Adrenal gland (tissue), 12 donors: ENCODE data around the gene PHF2. TPM values are rescaled to one million over a fixed set of nuclear protein-coding genes. Genes with fewer than 3 reads are reported as not detected.

Experiments used
- DNase-seq, 7 donors: peaks; one replicate each; pipeline ENCODE4 v3.0.0-alpha.2; 2019 to 2020
- H3K27ac ChIP-seq, 5 donors: fragments of 200-600 bp; sonication (generic) in 4 of 5; 1 replicate in 3 of 5; 2 replicates in 2 of 5; pipeline versions ENCODE4 v1.5.1 to v1.8.0; 2016 to 2020; ENCODE audit warnings: mild to moderate bottlenecking in 1 of 5
- H3K27me3 ChIP-seq: fragments of 200-600 bp; 2 replicates; pipeline ENCODE4 v1.8.0; 2021
- H3K36me3 ChIP-seq, 2 donors: fragments of 200-600 bp; replicated peaks in 1 of 2; 1 replicate in 1 of 2; 2 replicates in 1 of 2; pipeline versions ENCODE4 v1.5.1 to v1.8.0; 2018 to 2022
- H3K4me1 ChIP-seq, 2 donors: fragments of 200-600 bp; replicated peaks in 1 of 2; 1 replicate in 1 of 2; 2 replicates in 1 of 2; pipeline versions ENCODE4 v1.5.1 to v1.8.0; 2018 to 2021
- H3K4me3 ChIP-seq, 4 donors: fragments of 200-600 bp; sonication (generic) in 3 of 4; one replicate each; pipeline ENCODE4 v1.5.1; 2016 to 2018
- H3K9me3 ChIP-seq, 3 donors: fragments of 200-600 bp; sonication (generic) in 1 of 3; replicated peaks in 1 of 3; 1 replicate in 2 of 3; 2 replicates in 1 of 3; pipeline versions ENCODE4 v1.5.1 to v1.8.0; 2016 to 2021
- POLR2A ChIP-seq, 2 donors: fragments of 450-650 bp; IDR thresholded peaks; one replicate each; pipeline ENCODE4 v1.6.1; 2017; ENCODE audit warnings: antibody characterized with exemption in 2 of 2, mild to moderate bottlenecking in 2 of 2, moderate library complexity in 1 of 2
- WGBS, 4 donors: extraction: QIAGEN DNeasy Blood & Tissue Kit in 2 of 4; methylation state at CpG; one replicate each; pipeline versions ENCODE4 v1.1.5 to v1.1.7; 2013 to 2017; 5-methylcytosine and 5-hydroxymethylcytosine counted together
- intact Hi-C, 2 donors: fragments of 100-400 bp; cut with DNase I; formaldehyde crosslinking; loops; one replicate each; pipeline versions ENCODE4 v1.14.1 to v1.15.0; 2022 to 2023
- polyA plus RNA-seq, 3 donors: library from polyadenylated mRNA; stranded (reverse); fragments of 200-250 nt in 2 of 3; fragments of 350-450 nt in 1 of 3; fragmentation: Illumina TruSeq in 1 of 3; extraction: RNeasy Lipid Tissue Mini Kit (QIAGEN cat#74804) in 1 of 3; gene quantifications; one replicate each; pipeline ENCODE4 v1.2.3, GENCODE V29; 2013 to 2014
- total RNA-seq, 9 donors: library from RNA; depleted of rRNA in 4 of 9; stranded (reverse); fragments of >200 nt in 4 of 9; fragments of 120-200 nt in 1 of 9; fragmentation: NEBNext Ultra II Directional in 1 of 9; extraction: Animal tissue kit (Norgen Biotek cat#: 25700) in 1 of 9; gene quantifications; one replicate each; pipeline versions ENCODE4 v1.1.0 to v1.2.4, GENCODE V29; 2013 to 2023
- TF ChIP-seq, protein P1 (sequence below), 6 experiments: fragments of 450-650 bp in 4 of 6; fragments of 200-600 bp in 2 of 6; sonication (generic) in 1 of 6; IDR thresholded peaks; 1 replicate in 5 of 6; 2 replicates in 1 of 6; pipeline versions ENCODE4 v1.5.1 to v1.8.0; 2016 to 2021; ENCODE audit warnings: antibody characterized with exemption in 6 of 6, mild to moderate bottlenecking in 2 of 6, moderate library complexity in 1 of 6
- donor health status: healthy with polysubstance abuse.
- donor health status: Bipolar disorder and iron deficiency.
- donor health status: DM: yes; HTN: yes; CAD: no.
- donor health status: DM: no; HTN: no; CAD: no.
- donor health status: DM: no; HTN: no; CAD: no.
- donor health status: DM: yes; HTN: yes; CAD: no.

PHF2 gene
- total and polyA plus RNA-seq, 12 donors = 11.0 to 37.6 (median 22.0) TPM

DNA sequence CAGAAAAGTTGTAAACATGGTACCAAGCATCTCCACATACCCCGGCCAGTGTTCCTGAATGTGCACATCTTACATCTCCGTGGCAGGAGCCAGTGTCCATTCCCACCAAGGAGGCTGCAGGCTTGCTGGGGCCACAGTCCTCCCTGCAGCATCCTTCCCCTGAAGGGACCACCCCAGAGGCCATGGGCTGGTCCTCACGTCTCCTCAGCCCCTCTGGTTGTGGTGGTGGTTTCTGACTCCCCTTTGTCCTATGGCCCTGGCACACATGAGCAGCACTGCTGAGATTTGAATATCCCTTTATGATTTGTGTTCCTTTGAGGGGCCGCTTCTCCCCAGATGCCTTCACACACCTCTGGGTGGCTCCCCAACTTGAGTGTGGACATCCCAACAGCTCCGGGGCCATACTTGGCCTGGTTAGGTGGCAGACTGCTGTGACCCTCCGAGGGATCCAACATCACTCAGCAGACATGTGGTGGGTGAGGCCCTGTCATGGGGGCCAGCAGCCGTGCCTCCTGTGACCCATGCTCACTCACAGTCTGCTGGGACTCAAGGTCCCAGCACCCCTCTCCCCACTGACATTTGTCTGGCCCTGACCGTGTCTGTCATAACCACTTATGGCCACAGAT, 14.3 kb downstream of the PHF2 start:
- Histone ChIP-seq H3K4me1 (peaks cover 6 to 30% of the 10 kb centered on the region in 2 donors), H3K36me3 (no peaks in the 10 kb centered on the region), H3K4me3 (no peak overlapping the region), H3K9me3 (no peaks in the 10 kb centered on the region), H3K27ac (peak overlapping the region in 1 of 5 donors; percentile 26), H3K27me3 (no peaks in the 10 kb centered on the region)
- TF ChIP-seq, protein P1, sequence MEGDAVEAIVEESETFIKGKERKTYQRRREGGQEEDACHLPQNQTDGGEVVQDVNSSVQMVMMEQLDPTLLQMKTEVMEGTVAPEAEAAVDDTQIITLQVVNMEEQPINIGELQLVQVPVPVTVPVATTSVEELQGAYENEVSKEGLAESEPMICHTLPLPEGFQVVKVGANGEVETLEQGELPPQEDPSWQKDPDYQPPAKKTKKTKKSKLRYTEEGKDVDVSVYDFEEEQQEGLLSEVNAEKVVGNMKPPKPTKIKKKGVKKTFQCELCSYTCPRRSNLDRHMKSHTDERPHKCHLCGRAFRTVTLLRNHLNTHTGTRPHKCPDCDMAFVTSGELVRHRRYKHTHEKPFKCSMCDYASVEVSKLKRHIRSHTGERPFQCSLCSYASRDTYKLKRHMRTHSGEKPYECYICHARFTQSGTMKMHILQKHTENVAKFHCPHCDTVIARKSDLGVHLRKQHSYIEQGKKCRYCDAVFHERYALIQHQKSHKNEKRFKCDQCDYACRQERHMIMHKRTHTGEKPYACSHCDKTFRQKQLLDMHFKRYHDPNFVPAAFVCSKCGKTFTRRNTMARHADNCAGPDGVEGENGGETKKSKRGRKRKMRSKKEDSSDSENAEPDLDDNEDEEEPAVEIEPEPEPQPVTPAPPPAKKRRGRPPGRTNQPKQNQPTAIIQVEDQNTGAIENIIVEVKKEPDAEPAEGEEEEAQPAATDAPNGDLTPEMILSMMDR (IDR thresholded peaks at IDR 0.05) = no peak
- no peak for TF ChIP-seq POLR2A (IDR thresholded peaks at IDR 0.05)
- intact Hi-C loops = no loop called here
- peak in 3 of 7 donors; percentile 13 to 49 (median 17) for DNase-seq
- WGBS, 4 donors = 77 to 86% (median 79%) methylated on average over 6 to 8 of the region's 8 CpGs

DNA sequence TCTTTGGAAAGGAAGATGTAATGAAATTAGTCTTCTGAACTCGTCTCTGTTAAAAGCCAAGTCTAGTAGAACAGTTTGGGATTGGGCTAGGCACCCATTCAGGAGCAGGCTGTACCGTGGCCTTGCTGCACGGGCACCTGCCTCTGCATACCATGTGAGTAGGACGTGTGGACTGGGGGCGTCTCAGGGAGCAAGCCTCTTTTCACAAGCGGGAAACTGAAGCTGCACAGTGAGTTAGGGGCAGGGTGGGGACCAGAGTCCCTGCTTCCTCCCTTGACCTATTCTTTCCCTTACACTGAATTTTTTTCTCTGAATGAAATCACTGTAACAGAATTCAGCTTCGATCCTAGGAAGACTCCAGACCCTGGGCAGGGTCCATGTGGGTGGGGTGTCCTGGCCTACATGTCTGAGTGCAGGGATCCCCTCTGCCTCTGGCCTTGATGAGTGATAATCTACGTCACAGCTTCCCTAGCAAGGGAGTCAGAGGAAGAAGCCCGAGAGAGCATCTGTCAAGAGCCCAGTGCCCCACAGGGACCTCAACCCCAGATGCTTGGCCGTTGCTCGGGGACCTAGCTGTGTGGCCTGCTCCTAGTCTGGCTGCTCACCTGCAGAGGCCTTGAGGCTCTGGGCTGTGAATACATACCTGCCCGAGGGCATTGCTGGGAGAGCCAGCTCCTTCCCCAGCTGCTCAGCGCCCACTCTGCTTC, 15.1 kb downstream of the PHF2 start:
- intact Hi-C loops = no loop called here
- Histone ChIP-seq H3K4me1 (peaks cover 6 to 30% of the 10 kb centered on the region in 2 donors), H3K36me3 (no peaks in the 10 kb centered on the region), H3K9me3 (no peaks in the 10 kb centered on the region), H3K27me3 (no peaks in the 10 kb centered on the region), H3K27ac (peak overlapping the region in 1 of 5 donors; percentile 26), H3K4me3 (no peak overlapping the region)
- WGBS, 4 donors = 62 to 72% (median 63%) methylated on average over 11 to 13 of the region's 13 CpGs
- DNase-seq = peak in 3 of 7 donors; percentile 11 to 50 (median 20)
- TF ChIP-seq, protein P1 (IDR thresholded peaks at IDR 0.05) = no peak
- TF ChIP-seq POLR2A (IDR thresholded peaks at IDR 0.05) = no peak

DNA sequence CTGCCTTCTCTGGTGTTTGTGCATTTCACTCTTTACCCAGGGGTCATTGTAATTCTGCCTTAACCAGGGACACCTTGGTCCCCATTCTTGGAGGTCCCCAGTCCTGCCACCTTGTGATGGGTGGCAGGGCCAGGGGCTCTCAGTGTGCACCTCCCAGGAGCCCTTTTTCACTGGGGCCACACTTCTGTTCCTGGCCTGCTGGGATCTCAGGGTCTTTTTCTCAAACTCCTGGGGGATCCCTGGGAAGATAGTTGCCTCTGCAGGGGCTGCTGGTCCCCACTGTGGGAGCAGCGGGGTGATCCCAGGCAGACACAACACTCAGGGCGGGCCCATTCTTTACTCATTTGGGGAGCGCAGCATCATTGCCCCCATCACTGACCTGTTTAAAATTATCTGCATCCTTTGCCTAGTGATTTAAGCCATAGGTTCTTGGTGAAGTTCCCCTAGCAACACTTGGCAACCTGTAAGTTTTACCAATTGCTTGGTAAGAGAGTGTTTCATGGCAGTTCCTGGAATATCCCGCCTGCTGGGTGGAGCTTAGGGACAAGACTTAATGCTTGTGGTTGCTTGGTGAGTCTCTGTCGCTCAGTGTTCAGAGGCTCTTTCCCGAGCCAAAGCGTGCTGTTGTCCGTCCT, 15.7 kb downstream of the PHF2 start:
- no peak for TF ChIP-seq POLR2A (IDR thresholded peaks at IDR 0.05)
- TF ChIP-seq, protein P1 (IDR thresholded peaks at IDR 0.05) = no peak
- Histone ChIP-seq H3K27me3 (no peaks in the 10 kb centered on the region), H3K36me3 (no peaks in the 10 kb centered on the region), H3K27ac (no peak overlapping the region), H3K4me3 (no peak overlapping the region), H3K4me1 (peaks cover 6 to 30% of the 10 kb centered on the region in 2 donors), H3K9me3 (no peaks in the 10 kb centered on the region)
- 89 to 98% (median 96%) methylated on average over 8 of the region's 8 CpGs for WGBS, 4 donors
- intact Hi-C loops = no loop called here
- peak in 2 of 7 donors; percentile 10 to 12 for DNase-seq

DNA sequence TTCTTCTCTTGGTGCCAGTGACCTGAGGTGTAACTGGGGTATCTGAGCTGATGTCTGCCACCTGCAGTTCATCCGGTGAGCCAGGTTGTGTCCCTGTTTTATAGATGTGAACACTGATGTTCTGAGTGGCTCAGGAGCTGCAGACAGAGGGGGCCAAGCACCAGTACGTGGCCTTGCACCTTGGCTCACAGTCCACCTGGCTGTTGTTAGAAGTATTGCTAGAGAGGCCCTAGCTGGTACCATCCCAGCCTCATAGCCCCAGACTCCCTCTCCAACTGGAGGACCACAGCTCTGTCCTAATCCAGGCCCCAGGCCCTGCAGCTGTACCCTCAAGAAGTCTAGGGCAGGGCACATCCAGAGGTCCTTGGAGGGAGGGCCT, 16.2 kb downstream of the PHF2 start:
- peak in 3 of 7 donors; percentile 9 to 53 (median 18) for DNase-seq
- no peaks in the 10 kb centered on the region for H3K9me3 ChIP-seq
- TF ChIP-seq, protein P1 (IDR thresholded peaks at IDR 0.05) = no peak
- no peak for TF ChIP-seq POLR2A (IDR thresholded peaks at IDR 0.05)
- intact Hi-C loops = no loop called here
- 67 to 88% (median 85%) methylated on average over 1 to 2 of the region's 2 CpGs for WGBS, 4 donors
- H3K36me3 ChIP-seq = no peaks in the 10 kb centered on the region
- peaks cover 6 to 30% of the 10 kb centered on the region in 2 donors for H3K4me1 ChIP-seq
- H3K27me3 ChIP-seq = no peaks in the 10 kb centered on the region
- H3K27ac ChIP-seq = no peak overlapping the region
- H3K4me3 ChIP-seq = no peak overlapping the region
